Activated T-cell treated with anti-CD3 and anti-CD28 coated beads for 4 hours (primary cell): ENCODE measurements around the gene CERS2.
"Not testable (repeated sequence)": the region's sequence is repeated elsewhere in the genome, so short reads cannot be mapped to it uniquely, and the experiment has no call there.

Experiments
- DNase-seq: peaks from one replicate; pipeline ENCODE4 v3.0.0-alpha.2; 2020

CERS2 gene

GRCh38 chr1:150968491-150968890 lies 6.1 kb downstream of the CERS2 start:
- no peak for DNase-seq

DNA sequence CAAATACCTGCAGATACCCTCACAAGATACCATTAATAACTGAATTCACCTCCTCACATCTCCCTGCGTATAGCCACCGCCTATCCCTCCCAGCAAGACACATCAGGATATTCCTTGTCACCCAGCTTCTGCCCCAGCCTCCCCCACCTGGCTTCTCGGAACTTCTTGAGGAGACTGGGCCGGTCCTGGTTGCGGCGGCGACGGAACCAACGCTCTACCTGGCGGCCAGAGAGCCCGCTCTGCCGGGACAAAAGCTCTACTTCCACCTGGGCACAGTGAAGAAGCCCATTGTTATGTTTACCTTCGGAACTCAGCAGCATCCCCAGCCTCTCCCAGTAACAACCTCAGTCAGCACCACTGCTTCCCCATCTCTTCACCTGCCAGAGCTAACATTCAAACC lies 6.7 kb downstream of the CERS2 start:
- no peak for DNase-seq

GRCh38 chr1:150966011-150966410 lies 8.6 kb downstream of the CERS2 start:
- no peak for DNase-seq

DNA sequence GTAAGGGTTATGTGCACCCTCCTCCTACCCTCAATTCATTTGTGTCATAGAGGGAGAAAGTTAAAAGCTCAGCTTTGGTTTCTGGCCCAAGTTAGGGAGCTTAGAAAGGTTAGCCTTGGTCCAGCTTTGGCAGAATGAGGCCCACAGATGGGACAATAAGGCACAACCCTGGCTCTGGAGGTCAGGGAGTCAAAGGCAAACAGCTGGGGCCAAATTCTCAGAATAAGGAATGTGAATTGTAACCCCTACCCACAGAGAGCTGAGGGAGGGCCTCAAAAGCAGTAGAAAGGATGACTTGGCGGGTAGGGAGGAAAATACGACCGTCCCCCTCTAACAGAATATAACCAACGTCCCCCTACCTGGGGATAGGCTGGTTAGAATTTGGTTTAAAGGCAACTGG lies 9.0 kb downstream of the CERS2 start:
- no peak for DNase-seq

DNA sequence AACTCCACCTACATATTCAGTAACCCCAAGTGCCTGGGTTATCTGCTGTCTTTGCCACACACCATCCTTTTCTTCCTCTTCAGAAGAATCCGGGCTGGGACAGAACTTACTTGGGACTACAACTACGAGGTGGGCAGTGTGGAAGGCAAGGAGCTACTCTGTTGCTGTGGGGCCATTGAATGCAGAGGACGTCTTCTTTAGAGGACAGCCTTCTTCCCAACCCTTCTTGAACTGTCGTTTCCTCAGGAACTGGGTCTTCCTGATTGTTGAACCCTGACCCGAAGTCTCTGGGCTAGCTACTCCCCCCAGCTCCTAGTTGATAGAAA lies 10.5 kb downstream of the CERS2 start:
- DNase-seq: no peak

DNA sequence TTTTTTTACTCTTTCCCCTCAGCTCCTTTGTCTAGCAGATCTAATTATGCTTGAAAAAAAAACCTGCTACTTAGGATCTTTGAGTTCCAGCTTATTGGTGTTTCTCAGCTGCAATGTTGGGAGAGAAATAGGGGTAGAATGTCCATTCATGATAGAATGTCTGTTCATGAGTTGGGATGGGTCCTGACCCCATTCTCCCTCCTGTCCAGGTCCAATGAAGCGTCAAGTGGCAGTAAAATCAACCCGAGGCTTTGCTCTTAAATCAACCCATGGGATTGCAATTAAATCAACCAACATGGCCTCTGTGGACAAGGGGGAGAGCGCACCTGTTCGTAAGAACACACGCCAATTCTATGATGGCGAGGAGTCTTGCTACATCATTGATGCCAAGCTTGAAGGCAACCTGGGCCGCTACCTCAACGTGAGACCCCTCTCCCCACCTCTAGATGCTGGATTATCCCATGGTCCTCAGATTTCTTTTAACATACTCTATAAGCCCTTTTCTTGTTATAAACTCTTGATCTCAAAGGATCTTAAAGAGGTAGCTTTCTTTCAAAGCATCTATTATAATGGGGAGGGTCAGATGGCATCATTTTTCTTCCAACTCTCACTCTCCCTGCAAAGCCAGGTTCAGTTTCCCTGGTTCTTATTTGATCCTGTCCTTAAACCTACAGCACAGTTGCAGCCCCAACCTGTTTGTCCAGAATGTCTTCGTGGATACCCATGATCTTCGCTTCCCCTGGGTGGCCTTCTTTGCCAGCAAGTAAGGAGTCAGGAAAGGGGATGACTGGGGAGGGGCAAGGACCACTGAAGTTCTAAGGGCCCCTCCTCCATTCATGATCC lies 11.1 kb downstream of the CERS2 start:
- DNase-seq: no peak

GRCh38 chr1:150961756-150962155 lies 12.9 kb downstream of the CERS2 start:
- no peak for DNase-seq

DNA sequence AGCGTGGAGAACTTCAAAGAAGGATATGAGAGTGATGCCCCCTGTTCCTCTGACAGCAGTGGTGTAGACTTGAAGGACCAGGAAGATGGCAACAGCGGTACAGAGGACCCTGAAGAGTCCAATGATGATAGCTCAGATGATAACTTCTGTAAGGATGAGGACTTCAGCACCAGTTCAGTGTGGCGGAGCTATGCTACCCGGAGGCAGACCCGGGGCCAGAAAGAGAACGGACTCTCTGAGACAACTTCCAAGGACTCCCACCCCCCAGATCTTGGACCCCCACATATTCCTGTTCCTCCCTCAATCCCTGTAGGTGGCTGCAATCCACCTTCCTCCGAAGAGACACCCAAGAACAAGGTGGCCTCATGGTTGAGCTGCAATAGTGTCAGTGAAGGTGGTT lies 14.0 kb downstream of the CERS2 start:
- no peak for DNase-seq

DNA sequence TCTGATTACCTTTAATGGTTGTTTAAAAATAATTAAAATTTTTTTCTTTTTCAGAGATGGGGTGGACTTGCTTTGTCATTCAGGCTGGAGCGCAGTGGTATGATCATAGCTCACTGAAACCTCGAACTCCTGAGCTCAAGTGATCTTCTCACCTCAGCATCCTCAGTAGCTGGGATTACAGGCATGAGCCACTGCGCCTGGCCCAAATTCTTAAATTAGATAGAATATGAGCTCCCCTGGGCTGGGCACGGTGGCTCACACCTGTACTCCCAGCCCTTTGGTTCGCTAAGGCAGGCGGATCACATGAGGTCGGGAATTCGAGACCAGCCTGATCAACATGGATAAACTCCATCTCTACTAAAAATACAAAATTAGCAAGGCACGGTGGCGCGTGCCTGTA lies 17.0 kb downstream of the CERS2 start:
- no peak for DNase-seq

- no peak for DNase-seq
Measured at GRCh38 chr1:150955280-150955679, 19.4 kb downstream of the CERS2 start.

- DNase-seq: no peak
Measured at GRCh38 chr1:150954708-150955107, 19.9 kb downstream of the CERS2 start.

- DNase-seq: no peak
Measured at GRCh38 chr1:150944856-150945255, 29.8 kb downstream of the CERS2 start.

DNA sequence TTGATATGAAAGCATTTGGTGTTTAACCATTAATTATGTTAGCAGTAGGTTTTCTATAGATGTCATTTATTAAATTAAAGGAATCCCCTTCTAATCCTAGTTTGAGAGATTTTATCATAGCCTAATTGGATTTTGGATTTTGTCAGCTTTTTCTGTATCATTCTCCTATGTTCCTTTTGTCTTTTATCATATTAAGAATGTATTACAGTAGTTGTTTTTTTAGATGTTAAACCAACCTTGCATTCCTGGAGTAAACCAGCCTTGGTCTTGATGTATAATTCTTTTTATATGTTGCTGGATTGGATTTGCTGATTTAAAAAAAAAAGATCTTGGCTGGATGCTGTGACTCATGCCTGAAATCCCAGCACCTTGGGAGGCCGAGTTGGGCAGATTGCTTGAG lies 42.9 kb downstream of the CERS2 start:
- no peak for DNase-seq

GRCh38 chr1:150928775-150929174 lies 45.9 kb downstream of the CERS2 start:
- DNase-seq: not testable (repeated sequence)

DNA sequence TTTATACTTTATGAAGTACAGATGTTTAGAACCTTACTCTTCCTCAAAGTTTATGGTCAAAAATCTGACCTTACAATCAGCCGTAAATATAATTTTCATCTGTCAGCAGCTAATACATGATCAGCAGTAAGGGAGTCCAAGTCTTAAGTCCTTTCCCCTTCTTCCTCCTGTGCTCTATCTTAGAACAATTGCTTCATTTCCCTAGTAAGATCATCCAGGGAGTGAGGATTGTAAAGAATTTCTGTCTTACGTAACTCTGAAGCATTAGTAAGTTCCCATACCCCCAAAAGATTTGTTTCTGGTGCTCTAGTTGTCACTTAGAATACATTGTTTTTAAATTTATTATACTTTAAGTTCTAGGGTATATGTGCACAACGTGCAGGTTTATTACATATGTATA lies 46.3 kb downstream of the CERS2 start:
- DNase-seq: no peak

DNA sequence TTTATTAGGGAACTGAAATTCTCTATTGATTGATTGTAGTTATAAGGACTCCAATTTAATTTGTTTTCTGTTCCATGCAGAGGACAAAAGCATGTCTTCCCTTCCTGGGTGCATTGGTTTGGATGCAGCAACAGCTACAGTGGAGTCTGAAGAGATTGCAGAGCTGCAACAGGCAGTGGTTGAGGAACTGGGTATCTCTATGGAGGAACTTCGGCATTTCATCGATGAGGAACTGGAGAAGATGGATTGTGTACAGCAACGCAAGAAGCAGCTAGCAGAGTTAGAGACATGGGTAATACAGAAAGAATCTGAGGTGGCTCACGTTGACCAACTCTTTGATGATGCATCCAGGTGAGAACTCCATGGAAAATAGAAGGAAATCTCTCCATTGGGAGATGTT lies 47.0 kb downstream of the CERS2 start:
- DNase-seq: no peak

GRCh38 chr1:150926097-150926741 lies 48.4 kb downstream of the CERS2 start, which contains the start of gene SETDB1:
Gene SETDB1, plus strand, starts transcription at chr1:150926363. Its CDS starts 1,352 bp downstream, at chr1:150927715.
- peak; percentile 84 for DNase-seq

GRCh38 chr1:150925080-150925479 lies 49.6 kb downstream of the CERS2 start:
- no peak for DNase-seq

DNA sequence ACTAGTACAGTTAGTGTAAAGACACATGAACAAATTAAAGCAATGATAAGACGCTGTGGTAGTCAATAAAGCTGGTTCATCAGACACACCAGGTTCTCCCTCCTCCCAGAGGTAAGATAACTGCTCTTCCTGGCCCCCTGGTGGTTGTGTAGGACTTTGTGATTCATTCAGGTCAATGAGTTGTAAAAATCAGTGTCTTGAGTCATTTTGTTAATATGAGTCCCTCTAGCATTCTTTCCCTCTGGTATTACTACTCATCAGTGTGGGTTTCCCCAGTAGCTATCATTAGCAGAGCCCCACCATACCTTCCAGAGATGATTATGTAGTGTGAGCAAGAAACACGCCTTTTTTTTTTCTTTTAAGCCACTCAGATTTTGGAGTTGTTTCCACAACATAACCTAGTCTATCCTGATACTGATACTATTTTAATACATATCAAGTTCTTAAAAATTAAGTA lies 52.1 kb downstream of the CERS2 start:
- peak; percentile 76 for DNase-seq

GRCh38 chr1:150917387-150917786 lies 57.2 kb downstream of the CERS2 start:
- DNase-seq: no peak
